ENCODE results near the gene MKX.

Gene MKX

DNA sequence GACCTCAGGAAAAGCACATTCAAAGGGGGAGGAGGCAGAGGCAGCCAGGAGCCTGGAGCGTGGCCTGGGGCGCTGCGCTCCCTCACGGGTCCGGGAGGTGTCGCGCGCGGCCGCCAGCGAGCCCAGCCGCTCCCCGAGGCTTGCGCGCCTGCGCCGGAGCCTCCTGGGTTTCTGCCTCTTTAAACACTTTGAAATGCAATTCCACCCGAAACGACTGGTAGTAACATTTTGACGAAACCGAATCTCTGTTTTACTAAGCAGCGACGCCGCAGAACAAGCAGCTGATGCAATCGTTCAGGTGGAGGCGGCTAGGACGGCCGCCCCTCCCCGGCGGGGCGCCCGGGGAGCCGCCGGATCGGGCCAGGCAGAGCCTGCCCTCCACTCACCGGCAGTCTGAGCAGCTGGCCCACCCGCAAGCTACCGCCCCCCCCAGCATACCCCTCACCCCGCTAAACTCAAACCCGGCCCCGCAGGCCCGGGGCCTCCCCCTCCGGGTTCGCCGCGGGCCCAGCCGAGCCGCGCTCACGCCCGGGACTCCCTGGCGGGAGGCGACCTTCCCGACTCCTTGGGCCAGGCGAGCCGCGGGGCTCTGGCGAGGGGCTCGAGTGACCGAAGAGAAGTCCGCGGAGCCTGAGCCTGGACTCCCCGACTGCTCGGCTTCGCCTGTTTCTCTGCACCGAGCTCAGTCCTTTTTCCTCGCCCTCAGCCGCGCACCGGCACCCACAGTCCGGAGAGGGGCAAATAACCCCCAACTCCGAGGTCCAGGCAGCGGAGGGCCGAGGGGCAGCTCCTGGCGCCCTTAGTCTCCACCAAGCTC lies 3.2 kb downstream of the MKX start:
- Histone ChIP-seq H3K27me3 (ENCODE audit: control insufficient read depth in 2 of 2, insufficient read depth in 2 of 2, low read length in 2 of 2) (peaks cover 37 to 67% of the 10 kb centered on the region in 2 donors), H3K27ac (ENCODE audit: low read depth in 2 of 2, low read length in 2 of 2) (peak overlapping the region; percentile 52 to 57), H3K4me1 (ENCODE audit: control insufficient read depth in 2 of 2, insufficient read depth in 2 of 2, low read length in 2 of 2) (peaks cover 16 to 30% of the 10 kb centered on the region in 2 donors), H3K9ac (ENCODE audit: low read depth in 1 of 2, low read length in 2 of 2) (peak overlapping the region in 1 of 2 donors; percentile 61), H3K9me3 (ENCODE audit: control insufficient read depth in 2 of 2, low read length in 2 of 2) (no peaks in the 10 kb centered on the region), H3K4me3 (ENCODE audit: low read length in 2 of 2) (peak overlapping the region; percentile 71 to 78), H3K36me3 (ENCODE audit: control insufficient read depth in 2 of 2, insufficient read depth in 2 of 2, low read length in 2 of 2) (no peaks in the 10 kb centered on the region)

DNA sequence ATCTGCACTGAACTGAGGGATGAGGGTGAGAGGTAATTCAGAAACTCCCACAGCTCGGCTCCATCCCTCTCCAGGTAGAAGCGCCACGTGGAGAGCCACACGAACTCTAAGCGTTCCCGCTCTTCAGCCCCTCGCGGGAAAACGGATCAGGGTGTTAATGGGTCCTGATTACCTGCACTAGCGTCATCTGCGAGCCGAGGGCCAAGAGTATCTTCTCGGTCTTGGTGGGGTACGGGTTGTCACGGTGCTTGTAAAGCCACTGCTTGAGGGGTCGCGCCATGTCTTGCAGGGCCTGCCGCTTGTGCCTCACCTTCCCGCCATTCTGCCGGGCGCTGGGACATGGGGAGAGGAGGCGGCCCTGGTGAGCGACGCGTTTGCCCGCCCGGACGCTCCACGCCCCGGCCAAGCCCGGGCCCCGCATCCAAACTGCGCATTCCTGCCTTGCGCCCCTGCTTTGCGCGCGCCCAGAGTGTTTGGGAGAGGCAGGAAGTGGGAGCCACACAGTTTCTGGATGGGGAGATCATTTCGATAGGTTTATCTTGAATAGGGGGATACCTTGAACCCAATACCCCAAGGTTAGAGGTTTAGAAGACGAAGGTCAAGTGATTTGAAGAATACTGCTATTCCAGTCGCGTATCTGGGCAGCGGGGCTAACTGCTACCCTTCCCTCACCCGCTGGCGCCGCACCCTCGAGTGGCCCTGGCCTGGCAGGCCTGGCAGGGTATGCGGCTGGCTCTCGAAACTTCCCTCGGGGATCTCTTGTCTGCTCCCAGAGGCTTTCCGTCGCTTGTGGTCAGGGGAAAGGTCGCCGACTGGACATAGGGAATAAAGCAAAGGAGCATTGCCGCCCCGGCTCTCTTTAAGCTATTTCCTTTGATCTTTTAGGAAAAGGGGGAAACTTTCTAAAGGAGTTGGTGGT lies 4.2 kb downstream of the MKX start:
- no peak overlapping the region for H3K9ac ChIP-seq (ENCODE audit: low read depth in 1 of 2, low read length in 2 of 2)
- peak overlapping the region; percentile 71 to 78 for H3K4me3 ChIP-seq (ENCODE audit: low read length in 2 of 2)
- no peaks in the 10 kb centered on the region for H3K9me3 ChIP-seq (ENCODE audit: control insufficient read depth in 2 of 2, low read length in 2 of 2)
- peaks cover 16 to 30% of the 10 kb centered on the region in 2 donors for H3K4me1 ChIP-seq (ENCODE audit: control insufficient read depth in 2 of 2, insufficient read depth in 2 of 2, low read length in 2 of 2)
- H3K27me3 ChIP-seq (ENCODE audit: control insufficient read depth in 2 of 2, insufficient read depth in 2 of 2, low read length in 2 of 2) = peaks cover 34 to 59% of the 10 kb centered on the region in 2 donors
- no peaks in the 10 kb centered on the region for H3K36me3 ChIP-seq (ENCODE audit: control insufficient read depth in 2 of 2, insufficient read depth in 2 of 2, low read length in 2 of 2)
- no peak overlapping the region for H3K27ac ChIP-seq (ENCODE audit: low read depth in 2 of 2, low read length in 2 of 2)

DNA sequence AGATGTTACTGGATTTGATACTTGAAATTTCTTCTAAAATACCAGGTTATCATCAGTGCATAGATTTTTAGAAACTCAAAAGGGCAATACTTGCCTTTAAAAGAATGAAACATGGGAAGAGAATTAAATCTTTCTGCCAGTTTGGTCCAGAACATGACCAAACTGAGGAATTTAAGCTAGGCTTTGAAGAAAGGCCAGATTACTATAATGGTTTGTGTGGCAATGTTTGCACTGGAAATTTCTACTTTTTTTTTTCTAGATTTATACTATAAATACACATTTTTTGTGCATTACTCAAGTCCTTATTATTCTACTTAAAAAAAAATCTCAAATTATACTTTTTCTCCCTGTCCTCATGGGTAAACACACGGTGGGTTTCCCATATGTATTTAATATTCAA lies 9.2 kb downstream of the MKX start:
- Histone ChIP-seq H3K27ac (ENCODE audit: low read depth in 2 of 2, low read length in 2 of 2) (no peak overlapping the region), H3K9me3 (ENCODE audit: control insufficient read depth in 2 of 2, low read length in 2 of 2) (no peaks in the 10 kb centered on the region), H3K9ac (ENCODE audit: low read depth in 1 of 2, low read length in 2 of 2) (no peak overlapping the region), H3K4me1 (ENCODE audit: control insufficient read depth in 2 of 2, insufficient read depth in 2 of 2, low read length in 2 of 2) (no peaks in the 10 kb centered on the region), H3K36me3 (ENCODE audit: control insufficient read depth in 2 of 2, insufficient read depth in 2 of 2, low read length in 2 of 2) (no peaks in the 10 kb centered on the region), H3K4me3 (ENCODE audit: low read length in 2 of 2) (no peak overlapping the region), H3K27me3 (ENCODE audit: control insufficient read depth in 2 of 2, insufficient read depth in 2 of 2, low read length in 2 of 2) (peaks cover 12 to 14% of the 10 kb centered on the region in 2 donors)

DNA sequence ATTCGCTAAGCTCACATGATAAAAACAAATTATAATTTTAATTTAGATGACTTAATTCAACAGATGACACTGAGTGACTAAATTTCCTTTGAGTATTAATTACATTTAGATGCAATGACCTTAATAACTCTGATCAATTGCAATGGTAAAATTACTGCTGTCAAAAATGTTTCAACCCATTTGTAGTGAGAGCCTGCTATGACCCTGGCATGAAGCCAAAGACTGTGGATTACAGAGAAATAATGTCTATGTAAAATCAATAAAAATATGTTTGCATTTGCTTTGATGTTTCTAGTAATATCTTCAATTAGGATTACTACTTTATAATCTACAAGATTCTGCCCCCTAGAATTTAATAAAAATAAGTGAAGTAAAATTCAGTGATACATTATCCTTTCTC lies 15.6 kb downstream of the MKX start:
- no peak overlapping the region for H3K27ac ChIP-seq (ENCODE audit: low read depth in 2 of 2, low read length in 2 of 2)
- H3K4me3 ChIP-seq (ENCODE audit: low read length in 2 of 2) = no peak overlapping the region
- H3K36me3 ChIP-seq (ENCODE audit: control insufficient read depth in 2 of 2, insufficient read depth in 2 of 2, low read length in 2 of 2) = no peaks in the 10 kb centered on the region
- no peak overlapping the region for H3K9ac ChIP-seq (ENCODE audit: low read depth in 1 of 2, low read length in 2 of 2)
- no peaks in the 10 kb centered on the region for H3K4me1 ChIP-seq (ENCODE audit: control insufficient read depth in 2 of 2, insufficient read depth in 2 of 2, low read length in 2 of 2)
- H3K9me3 ChIP-seq (ENCODE audit: control insufficient read depth in 2 of 2, low read length in 2 of 2) = no peaks in the 10 kb centered on the region
- H3K27me3 ChIP-seq (ENCODE audit: control insufficient read depth in 2 of 2, insufficient read depth in 2 of 2, low read length in 2 of 2) = no peaks in the 10 kb centered on the region

DNA sequence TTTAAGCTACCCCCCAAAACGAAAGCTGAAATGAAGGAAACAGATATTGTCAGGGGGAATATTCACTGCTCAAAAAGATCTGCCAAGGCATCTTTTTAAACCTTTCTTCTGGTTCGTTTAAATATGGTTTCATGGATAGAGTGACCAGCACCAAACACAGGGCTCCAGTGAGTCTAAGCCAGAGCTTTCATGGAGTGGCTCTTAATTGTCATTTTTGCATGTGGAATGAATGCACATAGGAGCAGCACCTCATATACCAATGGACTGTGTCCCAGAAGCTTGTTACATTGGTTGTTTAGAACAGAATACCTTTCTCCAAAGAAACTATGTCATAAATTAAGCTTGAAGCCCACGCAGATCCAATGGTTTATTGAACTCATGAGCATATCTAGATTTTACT lies 17.3 kb downstream of the MKX start:
- Histone ChIP-seq H3K36me3 (ENCODE audit: control insufficient read depth in 2 of 2, insufficient read depth in 2 of 2, low read length in 2 of 2) (no peaks in the 10 kb centered on the region), H3K27ac (ENCODE audit: low read depth in 2 of 2, low read length in 2 of 2) (no peak overlapping the region), H3K27me3 (ENCODE audit: control insufficient read depth in 2 of 2, insufficient read depth in 2 of 2, low read length in 2 of 2) (no peaks in the 10 kb centered on the region), H3K4me1 (ENCODE audit: control insufficient read depth in 2 of 2, insufficient read depth in 2 of 2, low read length in 2 of 2) (no peaks in the 10 kb centered on the region), H3K4me3 (ENCODE audit: low read length in 2 of 2) (no peak overlapping the region), H3K9ac (ENCODE audit: low read depth in 1 of 2, low read length in 2 of 2) (no peak overlapping the region), H3K9me3 (ENCODE audit: control insufficient read depth in 2 of 2, low read length in 2 of 2) (no peaks in the 10 kb centered on the region)

DNA sequence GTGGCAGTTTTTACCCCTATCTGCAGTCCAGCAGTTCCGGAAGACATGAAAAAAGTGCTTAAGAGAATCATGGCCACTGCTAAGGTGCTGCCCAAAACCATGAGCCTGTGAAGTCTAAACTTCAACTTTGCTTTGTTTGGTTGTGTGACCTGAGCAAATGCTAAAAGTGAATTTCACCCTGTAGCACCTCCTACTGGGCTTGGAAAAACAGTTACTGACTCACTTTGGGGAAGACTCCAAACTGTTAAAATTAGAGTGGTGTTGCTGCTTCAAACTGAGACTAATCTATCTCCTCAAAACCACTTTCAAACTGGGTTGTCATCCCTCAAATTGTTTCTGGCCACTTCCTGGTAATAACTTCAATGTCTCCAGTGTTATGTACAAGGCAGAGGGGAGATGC lies 21.3 kb downstream of the MKX start:
- Histone ChIP-seq H3K9ac (ENCODE audit: low read depth in 1 of 2, low read length in 2 of 2) (no peak overlapping the region), H3K27me3 (ENCODE audit: control insufficient read depth in 2 of 2, insufficient read depth in 2 of 2, low read length in 2 of 2) (peaks cover 0 to 3% of the 10 kb centered on the region in 2 donors), H3K9me3 (ENCODE audit: control insufficient read depth in 2 of 2, low read length in 2 of 2) (no peaks in the 10 kb centered on the region), H3K4me1 (ENCODE audit: control insufficient read depth in 2 of 2, insufficient read depth in 2 of 2, low read length in 2 of 2) (no peaks in the 10 kb centered on the region), H3K27ac (ENCODE audit: low read depth in 2 of 2, low read length in 2 of 2) (no peak overlapping the region), H3K4me3 (ENCODE audit: low read length in 2 of 2) (no peak overlapping the region), H3K36me3 (ENCODE audit: control insufficient read depth in 2 of 2, insufficient read depth in 2 of 2, low read length in 2 of 2) (no peaks in the 10 kb centered on the region)

DNA sequence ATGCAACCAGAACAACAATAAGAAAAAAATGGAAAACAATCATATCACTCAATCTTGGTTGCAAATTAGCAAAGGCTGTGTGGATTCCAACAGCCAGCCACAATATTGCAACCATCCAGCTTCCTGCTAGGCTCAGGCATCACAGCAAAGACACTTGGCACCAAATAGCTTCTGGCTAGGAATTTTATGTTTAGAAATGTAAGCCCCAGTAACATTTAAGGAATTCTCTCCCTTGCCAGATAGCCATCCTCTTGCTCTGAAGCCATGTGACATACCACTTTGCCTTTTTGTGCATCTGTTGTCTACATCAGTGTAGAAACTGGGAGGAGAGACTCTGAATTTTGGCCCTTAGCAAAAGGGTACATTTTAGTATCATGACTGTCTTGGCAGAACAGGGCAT lies 22.2 kb downstream of the MKX start:
- Histone ChIP-seq H3K27me3 (ENCODE audit: control insufficient read depth in 2 of 2, insufficient read depth in 2 of 2, low read length in 2 of 2) (peaks cover 0 to 3% of the 10 kb centered on the region in 2 donors), H3K27ac (ENCODE audit: low read depth in 2 of 2, low read length in 2 of 2) (no peak overlapping the region), H3K4me1 (ENCODE audit: control insufficient read depth in 2 of 2, insufficient read depth in 2 of 2, low read length in 2 of 2) (no peaks in the 10 kb centered on the region), H3K4me3 (ENCODE audit: low read length in 2 of 2) (no peak overlapping the region), H3K36me3 (ENCODE audit: control insufficient read depth in 2 of 2, insufficient read depth in 2 of 2, low read length in 2 of 2) (no peaks in the 10 kb centered on the region), H3K9me3 (ENCODE audit: control insufficient read depth in 2 of 2, low read length in 2 of 2) (no peaks in the 10 kb centered on the region), H3K9ac (ENCODE audit: low read depth in 1 of 2, low read length in 2 of 2) (no peak overlapping the region)

DNA sequence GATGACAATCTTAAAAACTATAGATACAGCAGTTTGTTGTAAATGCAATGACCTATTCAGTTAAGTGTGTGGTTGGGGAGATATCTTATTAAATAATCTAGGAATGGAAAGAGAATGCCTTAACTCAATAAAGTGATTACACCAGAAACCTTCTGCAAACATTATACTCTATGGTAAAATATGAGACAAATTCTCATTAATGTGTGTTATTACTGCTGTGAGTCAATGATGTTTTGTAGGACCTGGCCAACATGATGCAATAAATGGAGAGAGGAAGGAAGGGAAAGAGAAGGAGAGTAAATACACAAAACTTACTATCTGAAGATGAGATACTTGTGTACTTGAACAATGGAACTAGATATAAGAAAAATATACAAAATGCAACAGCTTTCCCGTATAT lies 25.1 kb downstream of the MKX start:
- no peak overlapping the region for H3K27ac ChIP-seq (ENCODE audit: low read depth in 2 of 2, low read length in 2 of 2)
- H3K9ac ChIP-seq (ENCODE audit: low read depth in 1 of 2, low read length in 2 of 2) = no peak overlapping the region
- H3K36me3 ChIP-seq (ENCODE audit: control insufficient read depth in 2 of 2, insufficient read depth in 2 of 2, low read length in 2 of 2) = no peaks in the 10 kb centered on the region
- no peak overlapping the region for H3K4me3 ChIP-seq (ENCODE audit: low read length in 2 of 2)
- no peaks in the 10 kb centered on the region for H3K4me1 ChIP-seq (ENCODE audit: control insufficient read depth in 2 of 2, insufficient read depth in 2 of 2, low read length in 2 of 2)
- H3K9me3 ChIP-seq (ENCODE audit: control insufficient read depth in 2 of 2, low read length in 2 of 2) = no peaks in the 10 kb centered on the region
- H3K27me3 ChIP-seq (ENCODE audit: control insufficient read depth in 2 of 2, insufficient read depth in 2 of 2, low read length in 2 of 2) = peaks cover 0 to 3% of the 10 kb centered on the region in 2 donors

DNA sequence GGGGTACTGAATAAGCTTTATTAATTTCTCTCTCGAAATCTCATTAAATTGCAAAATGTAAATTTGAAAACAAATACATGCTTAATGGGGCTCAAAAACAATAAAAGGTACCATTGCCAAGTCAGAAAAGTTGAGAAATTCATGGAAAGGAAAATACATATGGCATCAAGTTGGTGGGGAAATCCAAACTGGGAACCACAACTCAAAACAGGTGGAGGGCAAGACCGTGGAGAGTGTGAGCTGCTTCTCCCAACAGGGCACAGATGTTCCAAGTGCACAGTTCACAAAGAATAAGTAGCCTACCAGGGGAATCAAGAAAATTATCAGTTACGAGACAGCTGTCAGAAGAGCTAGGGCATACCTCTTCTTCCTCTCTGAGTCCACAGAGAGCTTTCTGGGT lies 26.6 kb downstream of the MKX start:
- Histone ChIP-seq H3K9ac (ENCODE audit: low read depth in 1 of 2, low read length in 2 of 2) (no peak overlapping the region), H3K36me3 (ENCODE audit: control insufficient read depth in 2 of 2, insufficient read depth in 2 of 2, low read length in 2 of 2) (no peaks in the 10 kb centered on the region), H3K9me3 (ENCODE audit: control insufficient read depth in 2 of 2, low read length in 2 of 2) (no peaks in the 10 kb centered on the region), H3K27me3 (ENCODE audit: control insufficient read depth in 2 of 2, insufficient read depth in 2 of 2, low read length in 2 of 2) (peaks cover 0 to 3% of the 10 kb centered on the region in 2 donors), H3K27ac (ENCODE audit: low read depth in 2 of 2, low read length in 2 of 2) (no peak overlapping the region), H3K4me3 (ENCODE audit: low read length in 2 of 2) (no peak overlapping the region), H3K4me1 (ENCODE audit: control insufficient read depth in 2 of 2, insufficient read depth in 2 of 2, low read length in 2 of 2) (no peaks in the 10 kb centered on the region)

DNA sequence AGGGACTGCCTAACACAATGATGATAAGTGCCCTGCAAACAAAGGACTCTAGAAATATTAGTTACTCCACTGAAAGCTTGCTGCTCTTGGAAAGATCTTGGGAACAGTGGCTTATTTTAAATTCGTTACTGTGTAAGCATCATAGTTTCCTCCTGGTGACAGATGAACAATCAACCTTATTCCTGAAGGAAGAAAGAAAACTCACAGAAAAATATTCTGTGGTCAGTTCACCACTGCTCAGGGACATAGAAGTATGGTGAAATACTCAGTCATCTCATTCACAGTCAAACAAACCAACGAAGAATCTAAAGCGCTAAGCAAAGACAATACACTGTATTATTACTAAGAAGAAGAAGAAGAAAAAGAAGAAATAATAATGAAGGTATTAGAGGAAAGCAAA lies 27.8 kb downstream of the MKX start:
- Histone ChIP-seq H3K27ac (ENCODE audit: low read depth in 2 of 2, low read length in 2 of 2) (no peak overlapping the region), H3K4me3 (ENCODE audit: low read length in 2 of 2) (no peak overlapping the region), H3K9me3 (ENCODE audit: control insufficient read depth in 2 of 2, low read length in 2 of 2) (no peaks in the 10 kb centered on the region), H3K27me3 (ENCODE audit: control insufficient read depth in 2 of 2, insufficient read depth in 2 of 2, low read length in 2 of 2) (peaks cover 0 to 3% of the 10 kb centered on the region in 2 donors), H3K4me1 (ENCODE audit: control insufficient read depth in 2 of 2, insufficient read depth in 2 of 2, low read length in 2 of 2) (no peaks in the 10 kb centered on the region), H3K36me3 (ENCODE audit: control insufficient read depth in 2 of 2, insufficient read depth in 2 of 2, low read length in 2 of 2) (no peaks in the 10 kb centered on the region), H3K9ac (ENCODE audit: low read depth in 1 of 2, low read length in 2 of 2) (no peak overlapping the region)
